ENCODE results near the gene ARHGEF10L. TPM values are rescaled to one million over a fixed set of nuclear protein-coding genes. Genes with fewer than 3 reads are reported as not detected.

The ARHGEF10L gene
- total RNA-seq, 1 donor from 2014 or later, result 53.0 TPM

DNA sequence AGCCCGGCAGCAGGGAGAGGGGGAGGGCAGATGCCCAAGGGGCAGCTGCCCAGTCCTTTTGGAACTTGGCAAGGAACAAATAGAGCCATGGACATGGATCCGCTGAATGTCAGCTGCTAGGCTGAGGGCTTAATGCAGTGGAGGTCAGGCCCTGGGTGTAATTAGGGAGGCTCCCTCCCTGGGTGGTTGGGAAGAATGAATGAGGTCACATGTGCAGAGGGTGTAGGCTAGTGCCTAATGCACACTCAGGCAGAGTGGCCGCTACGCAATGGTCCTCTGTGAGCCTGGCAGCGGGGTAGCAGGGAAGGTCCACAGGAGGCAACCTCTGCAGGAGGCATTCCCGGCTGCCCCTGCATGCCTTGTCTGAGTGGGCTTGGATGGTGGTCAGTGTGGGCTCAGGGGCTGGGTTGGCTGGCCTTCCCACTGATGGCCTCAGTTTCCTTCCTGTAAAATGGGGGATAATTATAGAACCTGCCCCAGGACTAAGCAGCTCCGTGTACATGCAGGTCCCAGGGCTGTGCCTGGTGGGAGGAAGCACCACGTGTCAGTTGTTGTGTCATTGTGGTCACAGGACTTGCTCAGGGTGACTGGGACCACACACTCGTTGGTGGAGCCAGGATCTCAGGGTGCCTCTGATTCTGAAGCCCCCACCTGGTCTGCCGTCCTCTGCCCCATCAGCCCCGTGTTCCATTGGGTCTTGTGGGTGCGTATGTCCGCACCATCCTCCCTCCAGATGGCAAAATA is 134.0 kb downstream of the ARHGEF10L start:
- no peak for DNase-seq (ENCODE audit: low spot score)

GRCh38 chr1:17674726-17675500 is 135.4 kb downstream of the ARHGEF10L start:
- no peak for DNase-seq (ENCODE audit: low spot score)

DNA sequence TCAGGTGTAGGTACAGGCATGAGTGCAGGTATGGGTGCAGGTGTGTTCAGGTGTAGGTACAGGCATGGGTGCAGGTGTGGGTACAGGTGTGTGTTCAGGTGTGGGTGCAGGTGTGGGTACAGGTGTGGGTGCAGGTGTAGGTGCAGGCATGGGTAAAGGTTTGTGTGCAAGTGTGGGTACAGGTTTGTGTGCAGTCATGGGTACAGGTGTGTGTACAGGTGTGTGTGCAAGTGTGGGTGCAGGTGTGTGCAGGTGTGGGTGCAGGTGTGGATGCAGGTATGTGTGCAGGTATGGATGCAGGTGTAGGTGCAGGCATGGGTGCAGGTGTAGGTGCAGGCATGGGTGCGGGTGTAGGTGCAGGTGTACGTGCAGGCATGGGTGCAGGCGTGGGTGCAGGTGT is 136.2 kb downstream of the ARHGEF10L start:
- no peak for DNase-seq (ENCODE audit: low spot score)

- DNase-seq (ENCODE audit: low spot score), result no peak
Measured at GRCh38 chr1:17676387-17677060, 137.0 kb downstream of the ARHGEF10L start.

DNA sequence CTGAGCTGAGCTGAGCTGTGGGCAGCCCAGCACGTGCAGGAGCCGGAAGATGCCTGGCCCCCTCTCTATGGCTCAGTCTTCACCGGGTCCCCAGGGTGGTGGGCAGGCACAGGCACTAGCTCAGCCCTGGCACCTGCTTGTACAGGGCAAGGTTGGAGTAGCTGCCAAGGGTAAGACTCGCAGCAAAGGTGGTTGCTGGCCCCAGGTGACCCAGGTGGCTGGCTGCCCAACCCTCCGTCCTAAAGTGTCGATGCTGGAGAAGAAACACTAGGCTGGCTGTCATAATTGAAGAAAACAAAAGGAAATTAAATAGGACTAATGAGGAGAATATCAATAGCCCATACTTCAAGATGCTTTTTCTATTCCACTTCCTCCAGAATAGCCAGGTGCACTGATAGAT is 138.5 kb downstream of the ARHGEF10L start:
- no peak for DNase-seq (ENCODE audit: low spot score)

DNA sequence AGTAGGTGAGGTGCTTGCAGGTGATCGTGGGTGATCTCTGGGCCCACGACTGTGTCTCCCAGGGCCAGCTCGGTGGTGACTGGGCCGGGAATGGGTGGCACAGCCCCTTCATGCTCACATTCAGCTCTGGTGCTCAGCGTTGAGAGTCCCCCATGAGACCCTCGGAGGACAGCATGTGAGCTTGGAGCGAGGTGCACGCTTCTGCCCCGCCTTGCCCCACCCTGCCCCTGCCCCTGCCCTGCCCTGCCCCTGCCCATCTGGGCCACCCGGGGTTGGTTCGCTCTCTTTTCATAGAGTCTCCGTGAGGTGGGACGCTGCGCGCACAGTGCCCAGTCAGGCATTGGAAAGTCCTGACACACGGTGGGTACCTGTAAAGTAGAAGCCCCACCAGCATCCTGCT is 140.4 kb downstream of the ARHGEF10L start:
- DNase-seq (ENCODE audit: low spot score), result no peak

DNA sequence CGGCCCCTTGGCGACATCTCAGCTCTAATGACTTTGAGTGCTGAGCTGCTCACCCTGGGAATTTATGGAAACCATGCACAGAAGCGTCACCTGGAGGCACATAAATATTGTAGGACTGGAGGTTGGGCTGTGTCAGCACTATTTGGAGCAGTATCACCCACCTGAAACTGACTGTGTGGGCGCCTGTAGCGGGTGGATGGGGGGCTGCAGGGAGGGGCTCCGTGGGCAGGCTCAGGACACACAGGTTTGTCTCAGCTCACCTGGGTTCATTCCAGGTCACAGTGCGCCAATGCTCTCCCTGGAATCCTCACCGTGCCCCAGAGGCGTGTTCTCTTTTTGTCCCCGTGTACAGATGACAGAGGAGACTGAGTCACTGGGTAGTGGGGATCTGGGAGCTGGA is 140.8 kb downstream of the ARHGEF10L start:
- no peak for DNase-seq (ENCODE audit: low spot score)

GRCh38 chr1:17682400-17682799 is 142.9 kb downstream of the ARHGEF10L start:
- no peak for DNase-seq (ENCODE audit: low spot score)

DNA sequence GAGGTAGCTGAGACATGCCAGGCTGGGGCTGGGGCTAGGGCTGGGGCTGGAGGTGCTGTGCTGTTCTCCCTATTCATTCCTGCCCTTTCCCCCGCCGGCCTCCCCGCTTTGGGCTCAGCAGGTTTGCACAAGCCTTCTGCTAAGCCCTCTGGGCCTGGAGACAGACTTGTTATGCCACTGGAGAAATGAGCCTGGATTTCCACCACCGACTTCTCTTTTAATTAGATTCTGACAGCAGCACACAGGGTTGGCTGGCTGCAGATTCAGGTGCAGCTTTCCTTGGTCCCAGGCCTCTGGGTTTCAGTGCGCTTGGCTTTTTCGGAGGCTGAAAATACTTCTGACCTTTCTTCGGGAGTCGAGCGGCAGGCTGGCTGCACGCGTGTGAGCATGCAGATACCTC is 144.1 kb downstream of the ARHGEF10L start:
- DNase-seq (ENCODE audit: low spot score), result no peak

DNA sequence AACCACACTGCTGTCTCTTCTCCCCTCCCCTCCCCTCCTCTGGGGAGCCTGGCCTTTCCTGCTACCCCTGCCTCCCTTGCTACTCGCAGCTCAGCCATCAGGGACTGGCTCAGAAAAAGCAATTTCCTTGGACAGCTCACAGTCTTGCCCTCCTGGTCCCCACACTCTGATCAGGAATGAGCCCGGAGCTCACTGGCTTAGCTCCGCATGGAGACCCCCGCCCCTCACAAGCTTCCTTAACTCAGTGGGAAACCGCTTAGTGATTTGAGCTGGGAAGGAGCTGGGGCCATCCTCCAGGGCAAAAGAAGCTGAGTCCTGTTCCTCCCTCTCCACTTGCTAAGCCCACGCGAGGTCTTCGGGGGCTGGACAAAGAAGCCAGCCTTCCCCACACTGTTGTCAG is 145.3 kb downstream of the ARHGEF10L start:
- no peak for DNase-seq (ENCODE audit: low spot score)

GRCh38 chr1:17686258-17686657 is 146.8 kb downstream of the ARHGEF10L start:
- no peak for DNase-seq (ENCODE audit: low spot score)

GRCh38 chr1:17687145-17687544 is 147.6 kb downstream of the ARHGEF10L start:
- no peak for DNase-seq (ENCODE audit: low spot score)

DNA sequence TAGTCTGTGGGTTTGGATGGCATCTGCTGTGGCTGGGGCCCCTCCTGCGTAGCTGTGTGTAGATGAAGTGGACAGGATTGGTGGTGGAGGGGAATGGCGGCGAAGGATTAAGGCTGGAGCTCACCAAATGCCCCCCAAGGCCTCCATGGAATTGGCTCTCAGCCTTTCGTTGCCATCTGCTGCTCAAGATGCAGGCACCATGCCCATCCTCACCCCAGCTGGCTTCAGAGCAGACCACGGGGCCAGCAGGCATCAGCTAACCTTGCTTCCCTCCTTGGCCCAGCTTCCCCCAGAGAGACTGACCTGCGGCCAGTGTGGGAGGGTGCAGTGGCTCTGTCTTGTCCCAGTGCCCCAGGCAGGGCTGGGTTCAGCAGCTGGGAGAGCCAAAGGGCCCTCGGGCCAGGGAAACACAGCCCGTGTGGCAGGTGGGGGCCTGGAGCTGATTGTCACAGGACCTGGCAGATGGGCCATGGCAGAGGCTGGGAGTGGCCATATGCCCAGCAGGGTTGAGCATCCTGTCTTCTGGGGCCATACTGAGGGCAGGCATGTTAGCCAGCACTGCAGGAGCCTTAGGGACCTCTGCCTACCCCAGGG is 148.8 kb downstream of the ARHGEF10L start:
- no peak for DNase-seq (ENCODE audit: low spot score)

- DNase-seq (ENCODE audit: low spot score), result no peak
Measured at GRCh38 chr1:17689011-17689410, 149.5 kb downstream of the ARHGEF10L start.

- no peak for DNase-seq (ENCODE audit: low spot score)
Measured at GRCh38 chr1:17690906-17691634, 151.6 kb downstream of the ARHGEF10L start.

GRCh38 chr1:17692645-17693044 is 153.1 kb downstream of the ARHGEF10L start:
- no peak for DNase-seq (ENCODE audit: low spot score)

GRCh38 chr1:17696417-17697301 is 157.2 kb downstream of the ARHGEF10L start:
- DNase-seq (ENCODE audit: low spot score), result peak; percentile 31

- DNase-seq (ENCODE audit: low spot score), result no peak
Measured at GRCh38 chr1:17697458-17697857, 158.0 kb downstream of the ARHGEF10L start.

DNA sequence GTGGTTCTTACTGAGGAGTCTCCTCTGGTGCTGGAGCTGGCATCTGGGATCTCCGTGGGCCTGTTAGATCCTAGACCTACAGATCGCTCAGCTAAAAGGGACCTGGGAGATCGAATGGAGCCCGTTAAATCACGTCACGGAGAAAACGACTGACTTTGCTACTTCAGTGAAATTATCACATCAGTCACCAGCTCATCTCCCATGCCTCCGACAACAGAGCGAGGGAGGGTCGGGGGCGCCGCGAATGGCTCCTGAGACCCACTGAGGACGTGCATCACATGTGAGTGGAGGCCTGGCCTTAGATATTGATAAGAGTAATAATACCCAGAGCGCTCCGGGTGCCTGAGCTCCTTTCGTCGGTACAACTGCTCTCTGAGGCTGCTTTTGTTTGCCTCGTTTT is 160.1 kb downstream of the ARHGEF10L start:
- DNase-seq (ENCODE audit: low spot score), result no peak

- DNase-seq (ENCODE audit: low spot score), result no peak
Measured at GRCh38 chr1:17700945-17701810, 161.7 kb downstream of the ARHGEF10L start.

All from mucosa of gallbladder (tissue), 1 donor.